Measurements from ENCODE around the gene MAGI2. TPM values are rescaled to one million over a fixed set of nuclear protein-coding genes. Genes with fewer than 3 reads are reported as not detected.

MAGI2 gene
- total RNA-seq, 2 experiments from 2014 or later = 0.17 TPM

DNA sequence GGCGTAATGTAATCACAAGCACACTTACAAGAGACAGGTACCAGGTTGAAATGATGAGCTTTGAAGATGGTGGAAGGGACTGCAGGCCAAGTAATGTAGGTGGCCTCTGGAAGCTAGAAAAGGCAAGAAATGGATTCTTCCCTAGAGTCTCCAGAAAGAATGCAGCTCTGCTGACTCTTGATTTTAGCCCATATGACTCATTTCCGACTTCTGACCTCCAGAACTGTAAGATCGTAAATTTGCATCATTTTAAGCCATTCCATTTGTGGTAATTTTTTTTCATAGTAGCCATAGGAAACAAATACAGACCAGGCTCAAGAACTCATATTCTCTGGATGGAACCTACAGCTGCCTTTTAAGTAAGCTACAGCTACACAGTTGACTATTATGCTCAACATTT, 315.5 kb downstream of the MAGI2 start:
- Mint-ChIP-seq H3K9me3 (peaks cover 8% of the 10 kb centered on the region), H3K27me3 (no peaks in the 10 kb centered on the region), H3K4me1 (ENCODE audit: low read depth) (no peaks in the 10 kb centered on the region), H3K36me3 (no peaks in the 10 kb centered on the region), H3K27ac (no peak overlapping the region), H3K4me3 (no peak overlapping the region)
- intact Hi-C loops (cut with micrococcal nuclease) = no loop called here
- ChIA-PET CTCF (no interaction called here), POLR2A (no interaction called here)
- DNase-seq = no peak

DNA sequence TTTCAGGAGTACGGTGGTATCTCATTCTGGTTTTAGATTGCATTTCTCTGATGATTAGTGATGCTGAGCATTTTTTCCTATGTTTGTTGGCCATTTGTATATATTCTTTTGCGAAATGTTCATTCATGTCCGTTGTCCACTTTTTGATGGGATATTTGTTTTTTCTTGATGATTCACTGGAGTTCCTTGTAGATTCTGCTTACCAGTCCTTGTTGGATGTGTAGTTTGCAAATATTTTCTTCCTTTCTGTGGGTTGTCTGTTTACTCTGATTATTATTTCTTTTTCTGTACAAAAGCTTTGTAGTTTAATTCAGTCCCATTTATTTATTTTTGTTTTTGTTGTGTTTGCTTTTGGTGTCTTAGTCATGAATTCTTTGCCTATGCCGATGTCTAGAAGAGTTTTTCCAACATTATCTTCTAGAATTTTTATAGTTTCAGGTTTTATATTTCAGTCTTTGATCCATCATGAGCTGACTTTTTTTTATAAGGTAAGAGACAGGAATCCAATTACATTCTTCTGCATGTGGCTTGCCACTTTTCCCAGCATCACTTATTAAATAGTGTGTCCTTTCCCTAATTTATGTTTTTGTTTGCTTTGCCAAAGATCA, 320.5 kb downstream of the MAGI2 start:
- Mint-ChIP-seq H3K27me3 (no peaks in the 10 kb centered on the region), H3K36me3 (no peaks in the 10 kb centered on the region), H3K4me1 (ENCODE audit: low read depth) (no peaks in the 10 kb centered on the region), H3K9me3 (peaks cover 11% of the 10 kb centered on the region), H3K4me3 (no peak overlapping the region), H3K27ac (no peak overlapping the region)
- DNase-seq = no peak
- intact Hi-C loops (cut with micrococcal nuclease) = no loop called here
- ChIA-PET CTCF (no interaction called here), POLR2A (no interaction called here)

DNA sequence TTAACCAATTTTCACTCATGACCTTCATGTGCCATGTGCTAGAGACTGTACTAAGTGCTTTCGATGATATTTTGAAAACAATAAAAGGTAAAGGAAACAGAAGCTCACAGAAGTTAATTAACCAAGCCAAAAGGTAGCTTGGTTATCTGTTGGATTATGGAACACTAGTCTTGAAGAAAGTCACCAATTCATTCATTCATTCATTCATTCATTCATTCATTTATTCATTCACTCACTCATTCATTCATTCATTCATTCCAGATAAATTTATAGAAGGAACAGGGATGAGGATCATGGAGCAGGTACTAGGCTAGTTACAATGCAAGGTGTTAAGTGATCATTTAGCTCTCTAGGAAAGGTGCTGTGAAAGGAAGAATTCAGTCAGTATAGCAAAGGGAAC, 322.8 kb downstream of the MAGI2 start:
- H3K27ac Mint-ChIP-seq = no peak overlapping the region
- no peaks in the 10 kb centered on the region for H3K27me3 Mint-ChIP-seq
- peaks cover 10% of the 10 kb centered on the region for H3K9me3 Mint-ChIP-seq
- H3K4me1 Mint-ChIP-seq (ENCODE audit: low read depth) = no peaks in the 10 kb centered on the region
- H3K4me3 Mint-ChIP-seq = no peak overlapping the region
- no peaks in the 10 kb centered on the region for H3K36me3 Mint-ChIP-seq
- CTCF ChIA-PET = no interaction called here
- intact Hi-C loops (cut with micrococcal nuclease) = no loop called here
- DNase-seq = no peak
- POLR2A ChIA-PET = no interaction called here

DNA sequence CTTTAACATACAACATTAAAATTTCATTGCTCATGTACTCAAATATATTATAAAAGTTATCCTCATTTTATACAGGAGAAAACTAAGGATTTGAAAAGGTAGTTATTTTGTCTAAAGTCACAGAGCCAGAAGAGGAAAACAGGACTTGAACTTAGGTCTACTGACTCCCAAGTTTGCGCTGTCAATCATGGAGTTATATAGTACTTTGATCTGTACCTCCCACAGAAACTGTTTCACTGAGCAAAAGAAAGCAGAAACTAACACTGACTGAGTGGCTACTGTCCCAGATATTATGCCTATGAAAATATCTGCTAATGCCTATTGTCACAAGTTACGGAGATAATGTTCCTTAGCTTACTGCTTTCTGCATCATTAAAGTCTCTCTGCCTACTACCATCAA, 329.1 kb downstream of the MAGI2 start:
- peaks cover 13% of the 10 kb centered on the region for H3K9me3 Mint-ChIP-seq
- H3K4me1 Mint-ChIP-seq (ENCODE audit: low read depth) = no peaks in the 10 kb centered on the region
- no peak overlapping the region for H3K27ac Mint-ChIP-seq
- DNase-seq = no peak
- POLR2A ChIA-PET = no interaction called here
- H3K27me3 Mint-ChIP-seq = no peaks in the 10 kb centered on the region
- no peaks in the 10 kb centered on the region for H3K36me3 Mint-ChIP-seq
- no peak overlapping the region for H3K4me3 Mint-ChIP-seq
- CTCF ChIA-PET = no interaction called here
- intact Hi-C loops (cut with micrococcal nuclease) = no loop called here

DNA sequence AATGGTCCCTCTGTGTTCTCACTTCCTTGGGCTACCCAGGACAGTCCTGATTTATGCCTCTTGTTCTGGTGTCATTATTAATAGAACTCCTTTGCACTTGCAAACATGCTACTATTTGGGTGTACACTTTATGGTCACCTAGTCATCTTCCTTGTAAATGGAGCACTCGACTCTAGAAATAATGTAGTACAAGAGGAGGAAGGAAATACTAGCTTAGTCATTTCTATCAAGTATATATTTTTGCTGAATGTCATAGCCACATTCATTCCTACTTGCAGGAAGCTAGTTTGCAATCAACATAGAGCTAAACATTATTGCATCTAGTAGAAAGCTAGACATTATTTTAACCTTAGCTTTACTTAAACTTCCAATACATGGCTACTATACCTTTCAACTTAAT, 335.3 kb downstream of the MAGI2 start:
- no peaks in the 10 kb centered on the region for H3K4me1 Mint-ChIP-seq (ENCODE audit: low read depth)
- H3K9me3 Mint-ChIP-seq = no peaks in the 10 kb centered on the region
- intact Hi-C loops (cut with micrococcal nuclease) = no loop called here
- POLR2A ChIA-PET = no interaction called here
- no peak overlapping the region for H3K27ac Mint-ChIP-seq
- H3K36me3 Mint-ChIP-seq = no peaks in the 10 kb centered on the region
- no peaks in the 10 kb centered on the region for H3K27me3 Mint-ChIP-seq
- no peak for DNase-seq
- CTCF ChIA-PET = no interaction called here
- no peak overlapping the region for H3K4me3 Mint-ChIP-seq

DNA sequence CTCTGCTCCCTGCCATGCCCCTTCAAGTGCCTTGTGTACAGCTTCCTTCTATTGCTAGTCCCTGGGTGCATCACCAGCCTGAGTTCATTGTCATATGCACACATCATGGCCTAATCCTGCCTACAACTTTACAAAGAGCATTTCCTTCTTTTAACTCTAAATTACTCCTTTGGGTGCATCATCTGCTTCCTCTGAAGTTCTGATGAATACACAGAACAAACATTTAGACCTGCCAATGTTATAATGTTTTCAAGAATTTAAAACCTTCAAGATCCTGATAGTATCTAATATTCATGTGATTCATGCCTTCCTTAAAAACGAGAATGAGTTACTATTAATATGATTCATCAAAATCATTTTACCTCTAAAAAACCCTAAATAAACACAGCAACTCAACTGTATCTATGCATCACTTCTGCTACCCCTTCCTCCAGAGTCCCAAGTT, 357.1 kb downstream of the MAGI2 start:
- intact Hi-C loops (cut with micrococcal nuclease) = no loop called here
- H3K4me3 Mint-ChIP-seq = no peak overlapping the region
- ChIA-PET CTCF (no interaction called here), POLR2A (no interaction called here)
- H3K36me3 Mint-ChIP-seq = no peaks in the 10 kb centered on the region
- H3K4me1 Mint-ChIP-seq (ENCODE audit: low read depth) = no peaks in the 10 kb centered on the region
- H3K9me3 Mint-ChIP-seq = peaks cover 5% of the 10 kb centered on the region
- H3K27ac Mint-ChIP-seq = no peak overlapping the region
- no peak for DNase-seq
- H3K27me3 Mint-ChIP-seq = no peaks in the 10 kb centered on the region

DNA sequence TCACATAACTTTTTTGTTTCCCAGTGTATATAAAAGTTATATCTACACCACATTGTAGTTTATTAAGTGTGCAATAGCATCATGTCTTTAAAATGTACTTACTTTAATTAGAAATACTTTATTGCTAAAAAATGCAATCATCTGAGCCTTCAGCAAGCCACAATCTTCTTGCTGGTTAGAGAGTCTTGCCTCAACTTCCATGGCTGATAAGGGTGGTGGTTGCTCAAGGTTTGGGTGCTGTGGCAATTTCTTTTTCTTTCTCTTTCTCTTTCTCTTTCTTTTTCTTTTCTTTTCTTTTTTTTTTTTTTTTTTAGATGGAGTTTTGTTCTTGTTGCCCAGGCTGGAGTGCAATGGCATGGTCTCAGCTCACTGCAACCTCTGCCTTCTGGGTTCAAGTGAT, 360.0 kb downstream of the MAGI2 start:
- POLR2A ChIA-PET = no interaction called here

DNA sequence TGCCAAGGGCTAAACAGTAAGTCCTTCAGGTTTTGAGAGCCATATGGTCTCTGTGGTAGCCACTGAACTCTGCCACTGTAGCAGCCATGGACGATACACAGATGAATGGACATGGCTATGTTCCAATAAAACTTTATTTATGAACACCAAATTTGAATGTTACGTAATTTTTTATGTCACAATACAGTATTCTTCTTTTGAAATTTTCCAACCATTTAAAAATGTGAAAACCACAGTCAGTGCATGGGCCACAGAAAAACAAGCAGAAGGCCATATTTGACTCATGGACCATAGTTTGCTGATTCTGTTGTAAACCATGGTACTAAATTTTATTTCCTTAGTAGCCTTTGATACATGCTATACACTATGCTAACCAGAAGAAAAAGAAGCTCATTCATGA, 361.8 kb downstream of the MAGI2 start:
- intact Hi-C loops (cut with micrococcal nuclease) = no loop called here
- Mint-ChIP-seq H3K4me1 (ENCODE audit: low read depth) (no peaks in the 10 kb centered on the region), H3K9me3 (peaks cover 20% of the 10 kb centered on the region), H3K4me3 (no peak overlapping the region), H3K27me3 (no peaks in the 10 kb centered on the region), H3K36me3 (no peaks in the 10 kb centered on the region), H3K27ac (no peak overlapping the region)
- POLR2A ChIA-PET = no interaction called here
- DNase-seq = no peak
- CTCF ChIA-PET = no interaction called here

More for the DNA sequence above, 360.0 kb downstream of the MAGI2 start:
- Mint-ChIP-seq H3K36me3 (no peaks in the 10 kb centered on the region), H3K4me1 (ENCODE audit: low read depth) (no peaks in the 10 kb centered on the region), H3K27me3 (no peaks in the 10 kb centered on the region), H3K27ac (no peak overlapping the region), H3K4me3 (no peak overlapping the region), H3K9me3 (peaks cover 15% of the 10 kb centered on the region)
- intact Hi-C loops (cut with micrococcal nuclease) = no loop called here
- DNase-seq = no peak
- CTCF ChIA-PET = no interaction called here

DNA sequence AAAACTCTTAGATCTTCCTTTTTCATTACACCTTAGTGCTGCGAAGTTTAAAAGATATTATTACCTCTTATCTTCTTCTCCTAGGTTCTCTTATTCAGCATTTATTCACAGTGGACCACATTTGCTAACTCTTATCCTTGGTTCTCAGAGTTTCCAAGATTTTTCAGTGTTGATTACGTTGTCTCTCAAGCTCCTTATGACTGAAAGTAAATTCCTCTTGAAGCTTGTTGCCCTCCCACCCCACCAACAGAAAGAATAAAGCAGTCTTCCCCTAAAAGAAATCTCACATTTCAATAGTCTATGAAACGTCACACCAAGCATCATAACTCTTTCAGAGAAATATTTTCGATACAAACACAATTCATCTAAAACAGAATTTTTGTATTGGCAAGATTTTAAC, 362.5 kb downstream of the MAGI2 start:
- H3K27me3 Mint-ChIP-seq = no peaks in the 10 kb centered on the region
- DNase-seq = no peak
- ChIA-PET CTCF (no interaction called here), POLR2A (no interaction called here)
- intact Hi-C loops (cut with micrococcal nuclease) = no loop called here
- peaks cover 17% of the 10 kb centered on the region for H3K9me3 Mint-ChIP-seq
- no peak overlapping the region for H3K27ac Mint-ChIP-seq
- no peaks in the 10 kb centered on the region for H3K4me1 Mint-ChIP-seq (ENCODE audit: low read depth)
- no peak overlapping the region for H3K4me3 Mint-ChIP-seq
- H3K36me3 Mint-ChIP-seq = no peaks in the 10 kb centered on the region

DNA sequence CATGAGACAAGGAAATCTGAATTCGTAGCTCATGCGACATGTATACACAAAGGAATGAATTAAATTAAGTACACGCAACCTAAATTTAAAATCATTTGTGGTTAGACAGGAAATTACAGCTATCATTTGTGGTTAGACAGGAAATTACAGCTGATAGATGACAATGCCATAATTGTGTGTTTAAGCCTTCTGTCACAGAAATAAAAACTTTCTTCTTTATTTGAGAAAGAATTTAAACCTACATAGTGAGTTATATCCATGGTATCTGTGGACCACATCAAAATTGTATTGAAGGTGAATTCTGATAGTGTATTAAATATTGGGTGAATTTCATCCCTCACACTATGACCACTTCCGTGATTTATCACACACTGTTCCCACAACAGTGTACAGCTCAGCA, 362.9 kb downstream of the MAGI2 start:
- intact Hi-C loops (cut with micrococcal nuclease) = no loop called here
- POLR2A ChIA-PET = no interaction called here
- no peaks in the 10 kb centered on the region for H3K36me3 Mint-ChIP-seq

DNA sequence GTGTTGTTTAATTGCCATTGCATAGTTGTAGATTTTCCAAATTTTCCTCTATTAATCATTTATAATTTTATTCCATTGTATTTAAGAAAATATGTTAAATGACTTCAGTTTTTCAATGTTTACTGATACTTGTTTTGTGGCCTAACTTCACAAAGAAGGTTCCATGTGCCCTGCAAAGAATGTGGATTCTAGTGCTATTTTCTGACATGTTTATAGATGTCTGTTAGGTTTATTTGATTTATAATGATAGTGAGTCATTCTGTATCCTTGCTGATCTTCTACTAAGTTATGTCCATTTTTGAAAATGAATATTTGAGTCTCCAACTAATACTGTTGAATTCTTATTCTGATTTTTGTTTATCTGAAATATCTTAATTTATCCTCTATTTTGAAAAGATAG, 369.0 kb downstream of the MAGI2 start:
- no peaks in the 10 kb centered on the region for H3K27me3 Mint-ChIP-seq

More for the DNA sequence above, 362.9 kb downstream of the MAGI2 start:
- CTCF ChIA-PET = no interaction called here
- H3K27ac Mint-ChIP-seq = no peak overlapping the region
- no peaks in the 10 kb centered on the region for H3K4me1 Mint-ChIP-seq (ENCODE audit: low read depth)
- DNase-seq = no peak
- H3K9me3 Mint-ChIP-seq = peaks cover 17% of the 10 kb centered on the region
- H3K4me3 Mint-ChIP-seq = no peak overlapping the region
- H3K27me3 Mint-ChIP-seq = no peaks in the 10 kb centered on the region

DNA sequence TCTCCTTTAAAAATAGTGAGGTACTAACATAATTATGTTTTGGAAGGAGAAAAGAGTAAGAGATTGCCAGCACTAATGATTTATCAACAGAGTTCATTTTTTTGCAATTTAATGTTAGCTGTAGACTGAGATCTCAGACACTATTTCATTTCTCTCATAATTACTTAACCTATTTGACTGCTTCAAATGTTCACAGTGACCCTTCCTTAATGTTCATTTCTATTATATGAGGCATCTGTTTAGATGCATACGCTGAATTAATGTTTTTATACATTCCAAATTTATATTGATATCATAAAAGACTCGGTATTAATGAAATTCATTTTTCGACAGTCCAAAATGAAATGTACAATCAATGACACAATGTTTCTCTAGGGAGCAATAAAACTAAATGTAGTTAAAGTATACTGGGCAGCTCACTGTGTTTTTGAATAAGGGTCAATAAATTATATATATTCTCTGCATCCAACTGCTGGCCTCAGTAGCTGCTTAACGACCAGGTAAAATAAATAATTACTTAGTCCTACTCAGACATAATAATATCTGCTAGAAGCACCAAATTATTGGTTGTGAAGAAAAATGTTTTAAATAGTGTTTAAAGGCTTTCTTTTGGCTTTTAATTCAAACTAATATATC, 373.4 kb downstream of the MAGI2 start:
- POLR2A ChIA-PET = no interaction called here
- H3K9me3 Mint-ChIP-seq = peaks cover 4% of the 10 kb centered on the region
- H3K4me3 Mint-ChIP-seq = no peak overlapping the region
- DNase-seq = no peak
- CTCF ChIA-PET = interaction anchor here (0.7 kb wide), 1 partner anchor 82 kb away, joined by 3 read pairs; no protein-coding TSS in a partner anchor
- H3K27ac Mint-ChIP-seq = no peak overlapping the region
- no peaks in the 10 kb centered on the region for H3K27me3 Mint-ChIP-seq
- H3K4me1 Mint-ChIP-seq (ENCODE audit: low read depth) = no peaks in the 10 kb centered on the region
- no peaks in the 10 kb centered on the region for H3K36me3 Mint-ChIP-seq
- intact Hi-C loops (cut with micrococcal nuclease) = no loop called here

More for the DNA sequence above, 369.0 kb downstream of the MAGI2 start:
- ChIA-PET CTCF (no interaction called here), POLR2A (no interaction called here)
- no peak overlapping the region for H3K4me3 Mint-ChIP-seq
- H3K36me3 Mint-ChIP-seq = no peaks in the 10 kb centered on the region
- H3K9me3 Mint-ChIP-seq = peaks cover 13% of the 10 kb centered on the region
- no peaks in the 10 kb centered on the region for H3K4me1 Mint-ChIP-seq (ENCODE audit: low read depth)
- intact Hi-C loops (cut with micrococcal nuclease) = no loop called here
- H3K27ac Mint-ChIP-seq = no peak overlapping the region
- no peak for DNase-seq

DNA sequence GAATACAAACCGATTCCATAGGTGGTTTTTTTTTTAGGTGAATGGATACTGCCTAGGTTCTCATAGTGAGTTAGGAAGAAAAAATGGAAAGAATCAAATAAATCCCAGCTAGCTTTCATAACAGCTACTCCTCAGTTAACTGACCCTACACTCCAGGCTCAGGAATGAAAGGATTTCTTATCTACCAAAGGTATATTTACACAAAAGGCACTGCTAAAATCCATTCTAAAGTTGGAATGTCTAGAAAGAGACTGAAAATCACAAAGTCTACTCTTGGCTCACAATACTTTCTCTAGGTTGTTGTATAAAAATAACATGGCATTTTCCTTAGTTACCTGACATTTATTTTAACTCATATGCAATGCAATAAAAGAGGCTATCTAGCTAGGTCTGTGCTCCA, 375.2 kb downstream of the MAGI2 start:
- POLR2A ChIA-PET = no interaction called here

More for the DNA sequence above, 375.2 kb downstream of the MAGI2 start:
- Mint-ChIP-seq H3K27me3 (no peaks in the 10 kb centered on the region), H3K27ac (no peak overlapping the region), H3K4me3 (no peak overlapping the region), H3K9me3 (peaks cover 9% of the 10 kb centered on the region), H3K4me1 (ENCODE audit: low read depth) (no peaks in the 10 kb centered on the region), H3K36me3 (no peaks in the 10 kb centered on the region)
- CTCF ChIA-PET = no interaction called here
- intact Hi-C loops (cut with micrococcal nuclease) = no loop called here
- DNase-seq = no peak
